HepG2 (cell line): ENCODE results near the gene C2CD2.

Experiments
- ZNF136 ChIP-seq: sonication (generic); formaldehyde crosslinking; IDR thresholded peaks from 2 replicates; pipeline ENCODE4 v1.8.1; 2022; ENCODE audit warnings: low read depth, mild to moderate bottlenecking, moderate library complexity, missing genetic modification reagents
- ZNF432 ChIP-seq: sonication (generic); formaldehyde crosslinking; IDR thresholded peaks from 2 replicates; pipeline ENCODE4 v1.5.0; 2020; ENCODE audit warnings: missing genetic modification reagents, mild to moderate bottlenecking, borderline replicate concordance
- TF ChIP-seq, protein P1 (sequence below): sonication (generic); formaldehyde crosslinking; IDR thresholded peaks from 2 replicates; pipeline ENCODE4 v1.5.0; 2020; ENCODE audit warnings: mild to moderate bottlenecking, missing genetic modification reagents, moderate library complexity

DNA sequence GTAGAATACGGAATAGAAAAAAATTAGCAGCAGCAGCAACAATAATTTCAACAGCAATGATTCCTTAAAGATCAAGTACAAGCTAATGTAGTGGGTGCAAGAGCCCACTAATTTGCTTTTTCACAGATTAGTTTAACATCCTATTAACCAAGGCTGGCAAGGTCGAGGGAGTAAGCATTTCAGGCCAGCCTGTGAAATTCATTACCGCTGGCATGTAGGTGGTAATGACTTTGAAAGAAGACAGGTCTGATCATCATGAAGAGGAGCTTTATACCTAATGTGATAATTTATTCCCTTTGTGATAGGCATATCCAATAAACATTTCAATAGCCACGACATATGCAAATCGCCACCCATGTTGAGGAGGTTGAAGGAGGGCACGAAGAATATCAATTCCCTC, 63.5 kb downstream of the C2CD2 start:
- TF ChIP-seq ZNF136 (CRISPR knock-in tag) (no peak), ZNF432 (CRISPR knock-in tag) (no peak)
- TF ChIP-seq, protein P1, sequence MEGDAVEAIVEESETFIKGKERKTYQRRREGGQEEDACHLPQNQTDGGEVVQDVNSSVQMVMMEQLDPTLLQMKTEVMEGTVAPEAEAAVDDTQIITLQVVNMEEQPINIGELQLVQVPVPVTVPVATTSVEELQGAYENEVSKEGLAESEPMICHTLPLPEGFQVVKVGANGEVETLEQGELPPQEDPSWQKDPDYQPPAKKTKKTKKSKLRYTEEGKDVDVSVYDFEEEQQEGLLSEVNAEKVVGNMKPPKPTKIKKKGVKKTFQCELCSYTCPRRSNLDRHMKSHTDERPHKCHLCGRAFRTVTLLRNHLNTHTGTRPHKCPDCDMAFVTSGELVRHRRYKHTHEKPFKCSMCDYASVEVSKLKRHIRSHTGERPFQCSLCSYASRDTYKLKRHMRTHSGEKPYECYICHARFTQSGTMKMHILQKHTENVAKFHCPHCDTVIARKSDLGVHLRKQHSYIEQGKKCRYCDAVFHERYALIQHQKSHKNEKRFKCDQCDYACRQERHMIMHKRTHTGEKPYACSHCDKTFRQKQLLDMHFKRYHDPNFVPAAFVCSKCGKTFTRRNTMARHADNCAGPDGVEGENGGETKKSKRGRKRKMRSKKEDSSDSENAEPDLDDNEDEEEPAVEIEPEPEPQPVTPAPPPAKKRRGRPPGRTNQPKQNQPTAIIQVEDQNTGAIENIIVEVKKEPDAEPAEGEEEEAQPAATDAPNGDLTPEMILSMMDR (CRISPR knock-in tag): no peak
